ENCODE data around the gene S100A1.
"Not testable (repeated sequence)": the region's sequence is repeated elsewhere in the genome, so short reads cannot be mapped to it uniquely, and the experiment has no call there.

S100A1 gene

GRCh38 chr1:153649137-153649862 is 21.1 kb downstream of the S100A1 start:
- Mint-ChIP-seq H3K27me3 (no peaks in the 10 kb centered on the region), H3K4me3 (no peak overlapping the region), H3K27ac (peak overlapping the region; percentile 68), H3K9me3 (no peaks in the 10 kb centered on the region), H3K36me3 (ENCODE audit: low read depth) (peaks cover 34% of the 10 kb centered on the region), H3K4me1 (ENCODE audit: low read depth) (peaks cover 48% of the 10 kb centered on the region)

DNA sequence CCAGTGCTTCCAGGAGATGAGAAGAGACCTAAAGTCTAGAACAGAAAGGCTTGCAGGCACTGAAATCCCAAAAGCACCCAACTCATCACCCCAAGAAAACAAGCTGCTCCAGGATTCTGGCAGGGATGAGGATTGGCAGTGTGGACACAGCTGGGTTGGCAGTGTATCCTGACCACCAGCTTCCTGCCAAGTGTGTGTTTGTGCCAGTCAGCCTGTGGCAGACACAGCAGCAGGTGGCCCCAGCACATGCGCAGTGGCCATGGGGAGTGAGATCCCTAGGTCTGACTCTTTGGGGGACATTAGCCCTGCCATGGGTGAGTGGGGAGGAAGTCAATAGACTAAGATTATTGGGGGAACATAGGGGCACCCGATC is 21.6 kb downstream of the S100A1 start:
- H3K4me3 Mint-ChIP-seq: no peak overlapping the region
- H3K9me3 Mint-ChIP-seq: no peaks in the 10 kb centered on the region
- peaks cover 28% of the 10 kb centered on the region for H3K36me3 Mint-ChIP-seq (ENCODE audit: low read depth)
- H3K4me1 Mint-ChIP-seq (ENCODE audit: low read depth): peaks cover 45% of the 10 kb centered on the region
- peak overlapping the region; percentile 68 for H3K27ac Mint-ChIP-seq
- no peaks in the 10 kb centered on the region for H3K27me3 Mint-ChIP-seq

GRCh38 chr1:153651771-153652170 is 23.5 kb downstream of the S100A1 start:
- H3K9me3 Mint-ChIP-seq: no peaks in the 10 kb centered on the region
- no peak overlapping the region for H3K4me3 Mint-ChIP-seq
- no peak overlapping the region for H3K27ac Mint-ChIP-seq
- no peaks in the 10 kb centered on the region for H3K27me3 Mint-ChIP-seq
- peaks cover 9% of the 10 kb centered on the region for H3K36me3 Mint-ChIP-seq (ENCODE audit: low read depth)
- H3K4me1 Mint-ChIP-seq (ENCODE audit: low read depth): peaks cover 34% of the 10 kb centered on the region

- Mint-ChIP-seq H3K27me3 (no peaks in the 10 kb centered on the region), H3K4me3 (no peak overlapping the region), H3K9me3 (no peaks in the 10 kb centered on the region), H3K4me1 (ENCODE audit: low read depth) (peaks cover 28% of the 10 kb centered on the region), H3K36me3 (ENCODE audit: low read depth) (peaks cover 1% of the 10 kb centered on the region), H3K27ac (no peak overlapping the region)
Observed at GRCh38 chr1:153652805-153653500, 24.7 kb downstream of the S100A1 start.

GRCh38 chr1:153655333-153655732 is 27.1 kb downstream of the S100A1 start:
- Mint-ChIP-seq H3K27ac (no peak overlapping the region), H3K4me1 (ENCODE audit: low read depth) (peaks cover 18% of the 10 kb centered on the region), H3K4me3 (no peak overlapping the region), H3K36me3 (ENCODE audit: low read depth) (no peaks in the 10 kb centered on the region), H3K9me3 (no peaks in the 10 kb centered on the region), H3K27me3 (no peaks in the 10 kb centered on the region)

- peaks cover 18% of the 10 kb centered on the region for H3K4me1 Mint-ChIP-seq (ENCODE audit: low read depth)
- H3K27me3 Mint-ChIP-seq: no peaks in the 10 kb centered on the region
- peak within 1 kb of the TSS; percentile 94 for H3K27ac Mint-ChIP-seq
- H3K36me3 Mint-ChIP-seq (ENCODE audit: low read depth): peaks cover 28% of the 10 kb centered on the region
- no peaks in the 10 kb centered on the region for H3K9me3 Mint-ChIP-seq
- H3K4me3 Mint-ChIP-seq: peak within 1 kb of the TSS; percentile 91
Observed at GRCh38 chr1:153658400-153659174, 30.4 kb downstream of the S100A1 start, which contains the start of gene SNAPIN. Gene SNAPIN (plus strand): TSS chr1:153658703. CDS start chr1:153658744, 41 bp downstream.

DNA sequence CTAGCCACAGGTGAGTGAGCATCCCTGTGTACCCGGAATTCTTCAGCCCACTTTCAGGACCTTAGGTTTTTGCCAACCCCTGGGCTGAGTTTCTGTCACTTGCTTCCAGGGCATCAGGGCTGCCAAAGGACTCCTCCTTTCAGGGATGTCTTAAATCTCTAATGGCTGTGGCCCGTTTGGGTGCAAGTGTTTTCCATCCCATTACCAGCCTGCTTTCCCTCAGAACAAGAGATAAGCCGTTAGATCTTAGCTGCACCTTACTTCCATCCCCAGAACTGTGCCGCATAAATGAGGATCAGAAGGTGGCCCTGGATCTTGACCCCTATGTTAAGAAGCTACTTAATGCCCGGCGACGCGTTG is 30.9 kb downstream of the S100A1 start:
- Mint-ChIP-seq H3K4me3 (peak overlapping the region; percentile 91), H3K9me3 (no peaks in the 10 kb centered on the region), H3K4me1 (ENCODE audit: low read depth) (peaks cover 18% of the 10 kb centered on the region), H3K27ac (peak overlapping the region; percentile 94), H3K27me3 (no peaks in the 10 kb centered on the region), H3K36me3 (ENCODE audit: low read depth) (peaks cover 34% of the 10 kb centered on the region)

DNA sequence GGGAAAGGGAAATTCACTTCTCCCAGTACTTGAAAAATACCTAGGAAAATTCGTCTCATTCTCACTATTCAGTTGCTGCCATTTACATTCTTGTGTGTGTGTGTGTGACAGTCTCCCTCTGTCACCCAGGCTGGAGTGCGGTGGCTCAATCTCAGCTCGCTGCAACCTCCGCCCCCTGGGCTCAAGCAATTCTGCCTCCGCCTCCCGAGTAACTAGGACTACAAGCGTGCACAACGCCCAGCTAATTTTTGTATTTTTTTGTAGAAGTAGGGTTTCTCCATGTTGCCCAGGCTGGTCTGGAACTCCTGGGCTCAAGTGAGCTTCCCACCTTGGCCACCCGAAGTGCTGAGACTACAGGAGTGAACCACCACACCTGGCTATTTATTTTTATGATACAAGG is 31.4 kb downstream of the S100A1 start:
- peak overlapping the region; percentile 94 for H3K27ac Mint-ChIP-seq
- peaks cover 36% of the 10 kb centered on the region for H3K36me3 Mint-ChIP-seq (ENCODE audit: low read depth)
- peak overlapping the region; percentile 91 for H3K4me3 Mint-ChIP-seq
- H3K27me3 Mint-ChIP-seq: no peaks in the 10 kb centered on the region
- H3K4me1 Mint-ChIP-seq (ENCODE audit: low read depth): peaks cover 18% of the 10 kb centered on the region
- H3K9me3 Mint-ChIP-seq: no peaks in the 10 kb centered on the region

- Mint-ChIP-seq H3K27ac (peak overlapping the region; percentile 45), H3K9me3 (no peaks in the 10 kb centered on the region), H3K27me3 (no peaks in the 10 kb centered on the region), H3K36me3 (ENCODE audit: low read depth) (peaks cover 36% of the 10 kb centered on the region), H3K4me1 (ENCODE audit: low read depth) (peaks cover 18% of the 10 kb centered on the region), H3K4me3 (peak overlapping the region; percentile 17)
Observed at GRCh38 chr1:153661111-153661708, 33.0 kb downstream of the S100A1 start.

GRCh38 chr1:153662269-153662668 is 34.0 kb downstream of the S100A1 start:
- H3K27ac Mint-ChIP-seq: peak overlapping the region; percentile 32
- peaks cover 36% of the 10 kb centered on the region for H3K36me3 Mint-ChIP-seq (ENCODE audit: low read depth)

DNA sequence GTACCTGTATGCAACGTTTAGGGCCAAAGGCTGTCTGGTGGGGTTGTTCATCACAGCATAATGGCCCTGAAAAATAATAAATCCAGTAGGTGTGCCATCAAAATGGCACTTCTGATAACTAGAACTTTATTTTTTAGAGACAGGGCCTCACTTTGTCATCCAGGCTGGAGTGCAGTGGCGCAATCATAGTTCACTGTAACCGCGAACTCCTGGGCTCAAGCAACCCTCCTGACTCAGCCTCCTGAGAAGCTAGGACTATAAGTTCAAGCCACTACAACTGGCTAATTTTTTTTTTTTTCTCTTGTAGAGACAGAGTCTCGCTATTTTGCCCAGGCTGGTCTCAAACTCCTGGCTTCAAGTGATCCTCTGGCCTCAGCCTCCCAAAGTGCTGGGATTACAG is 35.0 kb downstream of the S100A1 start:
- Mint-ChIP-seq H3K4me3 (no peak overlapping the region), H3K27me3 (no peaks in the 10 kb centered on the region), H3K4me1 (ENCODE audit: low read depth) (peaks cover 26% of the 10 kb centered on the region), H3K27ac (no peak overlapping the region), H3K9me3 (no peaks in the 10 kb centered on the region), H3K36me3 (ENCODE audit: low read depth) (peaks cover 36% of the 10 kb centered on the region)

More at GRCh38 chr1:153662269-153662668, 34.0 kb downstream of the S100A1 start:
- Mint-ChIP-seq H3K27me3 (no peaks in the 10 kb centered on the region), H3K9me3 (no peaks in the 10 kb centered on the region), H3K4me3 (no peak overlapping the region), H3K4me1 (ENCODE audit: low read depth) (peaks cover 21% of the 10 kb centered on the region)

- peaks cover 37% of the 10 kb centered on the region for H3K4me1 Mint-ChIP-seq (ENCODE audit: low read depth)
- H3K4me3 Mint-ChIP-seq: peak overlapping the region; percentile 33
- peak overlapping the region; percentile 82 for H3K27ac Mint-ChIP-seq
- no peaks in the 10 kb centered on the region for H3K9me3 Mint-ChIP-seq
- peaks cover 17% of the 10 kb centered on the region for H3K36me3 Mint-ChIP-seq (ENCODE audit: low read depth)
- no peaks in the 10 kb centered on the region for H3K27me3 Mint-ChIP-seq
Observed at GRCh38 chr1:153667439-153667838, 39.2 kb downstream of the S100A1 start.

DNA sequence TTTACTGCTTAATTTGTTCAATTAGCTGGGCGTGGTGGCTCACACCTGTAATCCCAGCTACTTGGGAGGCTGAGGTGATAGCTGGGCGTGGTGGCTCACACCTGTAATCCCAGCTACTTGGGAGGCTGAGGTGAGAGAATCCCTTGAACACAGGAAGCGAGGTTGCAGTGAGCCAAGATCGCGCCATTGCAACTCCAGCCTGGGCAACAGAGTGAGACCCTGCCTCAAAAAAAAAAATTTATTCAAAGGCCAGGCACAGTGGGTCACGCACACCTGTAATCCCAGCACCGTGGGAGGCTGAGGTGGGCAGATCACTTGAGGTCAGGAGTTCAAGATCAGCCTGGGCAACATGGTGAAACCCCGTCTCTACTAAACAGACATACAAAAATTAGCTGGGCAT is 40.4 kb downstream of the S100A1 start:
- H3K4me3 Mint-ChIP-seq; H3K36me3 Mint-ChIP-seq (ENCODE audit: low read depth); H3K9me3 Mint-ChIP-seq; H3K27me3 Mint-ChIP-seq: not testable (repeated sequence)
- Mint-ChIP-seq H3K27ac (peak overlapping the region; percentile 82), H3K4me1 (ENCODE audit: low read depth) (peaks cover 37% of the 10 kb centered on the region)

- H3K4me1 Mint-ChIP-seq (ENCODE audit: low read depth): peaks cover 37% of the 10 kb centered on the region
- no peaks in the 10 kb centered on the region for H3K27me3 Mint-ChIP-seq
- no peak overlapping the region for H3K27ac Mint-ChIP-seq
- H3K4me3 Mint-ChIP-seq: no peak overlapping the region
- no peaks in the 10 kb centered on the region for H3K36me3 Mint-ChIP-seq (ENCODE audit: low read depth)
- no peaks in the 10 kb centered on the region for H3K9me3 Mint-ChIP-seq
Observed at GRCh38 chr1:153669606-153670005, 41.4 kb downstream of the S100A1 start.
